Measurements from ENCODE around the gene SORCS2. TPM values are rescaled to one million over a fixed set of nuclear protein-coding genes. Genes with fewer than 3 reads are reported as not detected.

The SORCS2 gene
- total and polyA plus RNA-seq, 2 experiments from 2014 or later, result 0.38 to 1.4 TPM

DNA sequence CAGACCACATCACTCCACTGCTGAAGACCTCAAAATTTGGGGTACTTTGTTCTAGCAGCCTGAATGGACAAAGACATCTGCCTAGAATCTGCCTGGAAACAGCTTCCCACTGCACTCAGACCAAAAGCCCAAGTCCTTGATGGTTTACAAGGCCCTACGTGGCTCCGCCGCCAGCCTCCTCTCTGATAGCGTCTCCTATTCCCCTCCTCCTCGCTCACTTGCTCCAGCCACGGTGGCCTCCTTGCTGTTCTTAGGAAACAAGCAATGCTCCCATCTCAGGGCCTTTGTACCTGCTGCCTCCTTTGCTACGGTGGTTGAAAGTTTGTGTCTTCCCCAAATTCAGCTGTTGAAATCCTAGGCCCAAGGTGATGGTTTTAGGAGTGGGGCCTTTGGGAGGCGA, 34.7 kb upstream of the SORCS2 start:
- Histone ChIP-seq H3K4me3 (no peak overlapping the region), H2AFZ (no peak overlapping the region), H3K36me3 (ENCODE audit: low read depth) (no peaks in the 10 kb centered on the region), H3K9me2 (ENCODE audit: insufficient read depth) (no peaks in the 10 kb centered on the region), H3K27me3 (replicated peaks; ENCODE audit: insufficient read depth) (peaks cover 15% of the 10 kb centered on the region), H3K9me3 (ENCODE audit: low read depth) (no peaks in the 10 kb centered on the region), H3F3A (ENCODE audit: insufficient read depth) (no peaks in the 10 kb centered on the region), H3K4me2 (ENCODE audit: unreplicated experiment) (no peak overlapping the region), H3K27ac (no peak overlapping the region), H4K20me1 (ENCODE audit: insufficient read depth) (no peaks in the 10 kb centered on the region), H3K9ac (no peak overlapping the region), H3K79me2 (ENCODE audit: insufficient read depth) (no peaks in the 10 kb centered on the region), H3K4me1 (ENCODE audit: insufficient read depth) (0 out of 2 replicates have a peak, but pooled peaks cover 3% of the 10 kb centered on the region)
- TF ChIP-seq EZH2phosphoT487 (IDR thresholded peaks at IDR 0.05; ENCODE audit: insufficient read depth, low read depth) (no peak), EZH2 (IDR thresholded peaks at IDR 0.05; ENCODE audit: insufficient read depth, poor library complexity, severe bottlenecking) (no peak)
- in situ Hi-C loops (cut with MboI), result no loop called here
- DNase-seq, result no peak
- WGBS, 2 experiments (ENCODE audit: low coverage in 1 of 2, low lambda C conversion rate in 2 of 2, missing lambda C conversion rate in 2 of 2), result 66 to 71% methylated on average over 8 of the region's 8 CpGs

- Histone ChIP-seq H3K36me3 (ENCODE audit: low read depth) (no peaks in the 10 kb centered on the region), H3K9me3 (ENCODE audit: low read depth) (no peaks in the 10 kb centered on the region), H3K4me3 (no peak overlapping the region), H3F3A (ENCODE audit: insufficient read depth) (no peaks in the 10 kb centered on the region), H3K27me3 (replicated peaks; ENCODE audit: insufficient read depth) (peaks cover 15% of the 10 kb centered on the region), H3K27ac (no peak overlapping the region), H4K20me1 (ENCODE audit: insufficient read depth) (no peaks in the 10 kb centered on the region), H3K9ac (no peak overlapping the region), H3K4me2 (ENCODE audit: unreplicated experiment) (no peak overlapping the region), H2AFZ (no peak overlapping the region), H3K9me2 (ENCODE audit: insufficient read depth) (no peaks in the 10 kb centered on the region), H3K4me1 (ENCODE audit: insufficient read depth) (0 out of 2 replicates have a peak, but pooled peaks cover 3% of the 10 kb centered on the region), H3K79me2 (ENCODE audit: insufficient read depth) (no peaks in the 10 kb centered on the region)
- WGBS, 2 experiments (ENCODE audit: low coverage in 1 of 2, low lambda C conversion rate in 2 of 2, missing lambda C conversion rate in 2 of 2), result 75 to 81% methylated on average over 18 of the region's 18 CpGs
- DNase-seq, result no peak
- no peak for TF ChIP-seq EZH2phosphoT487 (IDR thresholded peaks at IDR 0.05; ENCODE audit: insufficient read depth, low read depth)
- in situ Hi-C loops (cut with MboI), result no loop called here
Observed at GRCh38 chr4:7158081-7158750, 34.1 kb upstream of the SORCS2 start.

- Histone ChIP-seq H2AFZ (no peak overlapping the region), H3K4me3 (no peak overlapping the region), H3K4me1 (ENCODE audit: insufficient read depth) (0 out of 2 replicates have a peak, but pooled peaks cover 3% of the 10 kb centered on the region), H3K9me2 (ENCODE audit: insufficient read depth) (no peaks in the 10 kb centered on the region), H3K9ac (no peak overlapping the region), H3K36me3 (ENCODE audit: low read depth) (no peaks in the 10 kb centered on the region), H4K20me1 (ENCODE audit: insufficient read depth) (no peaks in the 10 kb centered on the region), H3K27ac (no peak overlapping the region), H3K4me2 (ENCODE audit: unreplicated experiment) (no peak overlapping the region), H3K9me3 (ENCODE audit: low read depth) (no peaks in the 10 kb centered on the region), H3K79me2 (ENCODE audit: insufficient read depth) (no peaks in the 10 kb centered on the region), H3K27me3 (replicated peaks; ENCODE audit: insufficient read depth) (peaks cover 18% of the 10 kb centered on the region), H3F3A (ENCODE audit: insufficient read depth) (no peaks in the 10 kb centered on the region)
- 74 to 78% methylated on average over 8 to 10 of the region's 10 CpGs for WGBS, 2 experiments (ENCODE audit: low coverage in 1 of 2, low lambda C conversion rate in 2 of 2, missing lambda C conversion rate in 2 of 2)
- no peak for DNase-seq
- TF ChIP-seq EZH2phosphoT487 (IDR thresholded peaks at IDR 0.05; ENCODE audit: insufficient read depth, low read depth), result no peak
- TF ChIP-seq EZH2 (IDR thresholded peaks at IDR 0.05; ENCODE audit: insufficient read depth, poor library complexity, severe bottlenecking), result no peak
- in situ Hi-C loops (cut with MboI), result no loop called here
Observed at GRCh38 chr4:7158991-7159390, 33.3 kb upstream of the SORCS2 start.

DNA sequence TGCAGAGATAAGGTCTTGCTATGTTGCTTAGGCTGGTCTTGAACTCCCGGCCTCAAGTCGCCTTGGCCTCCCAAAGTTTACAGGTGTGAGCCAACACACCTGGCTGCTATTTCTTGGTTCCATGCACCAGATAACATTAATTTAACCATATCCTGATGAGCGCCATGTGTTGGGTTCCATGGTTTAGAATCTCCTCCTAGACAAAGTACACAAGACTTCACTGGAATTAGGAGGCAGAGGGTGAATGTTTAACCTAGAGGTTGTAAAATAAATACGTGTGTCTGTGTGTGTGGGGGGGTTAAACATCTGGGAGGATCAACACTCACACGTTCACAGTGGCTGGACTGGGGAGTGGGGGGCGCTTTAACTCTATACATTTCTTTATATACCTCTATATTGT, 32.4 kb upstream of the SORCS2 start:
- Histone ChIP-seq H4K20me1 (ENCODE audit: insufficient read depth) (no peaks in the 10 kb centered on the region), H3K9me2 (ENCODE audit: insufficient read depth) (no peaks in the 10 kb centered on the region), H3K9me3 (ENCODE audit: low read depth) (no peaks in the 10 kb centered on the region), H3F3A (ENCODE audit: insufficient read depth) (no peaks in the 10 kb centered on the region), H3K4me3 (no peak overlapping the region), H3K36me3 (ENCODE audit: low read depth) (no peaks in the 10 kb centered on the region), H3K4me2 (ENCODE audit: unreplicated experiment) (no peak overlapping the region), H2AFZ (no peak overlapping the region), H3K79me2 (ENCODE audit: insufficient read depth) (no peaks in the 10 kb centered on the region), H3K9ac (no peak overlapping the region), H3K27ac (no peak overlapping the region), H3K27me3 (replicated peaks; ENCODE audit: insufficient read depth) (peaks cover 18% of the 10 kb centered on the region), H3K4me1 (ENCODE audit: insufficient read depth) (0 out of 2 replicates have a peak, but pooled peaks cover 3% of the 10 kb centered on the region)
- DNase-seq, result no peak
- TF ChIP-seq EZH2 (IDR thresholded peaks at IDR 0.05; ENCODE audit: insufficient read depth, poor library complexity, severe bottlenecking) (no peak), EZH2phosphoT487 (IDR thresholded peaks at IDR 0.05; ENCODE audit: insufficient read depth, low read depth) (no peak)
- in situ Hi-C loops (cut with MboI), result no loop called here
- 67 to 69% methylated on average over 6 of the region's 6 CpGs for WGBS, 2 experiments (ENCODE audit: low coverage in 1 of 2, low lambda C conversion rate in 2 of 2, missing lambda C conversion rate in 2 of 2)

All from GM23248 (cell line).